DLD1 (cell line): ENCODE data around the gene SCFD2.
"Not testable (repeated sequence)": the region's sequence is repeated elsewhere in the genome, so short reads cannot be mapped to it uniquely, and the experiment has no call there.

Experiments used
- in situ Hi-C: cut with HindIII; loops from 2 replicates; pipeline ENCODE4 v1.10.0; 2017; ENCODE audit warnings: low sequenced_read_pairs

Gene SCFD2

DNA sequence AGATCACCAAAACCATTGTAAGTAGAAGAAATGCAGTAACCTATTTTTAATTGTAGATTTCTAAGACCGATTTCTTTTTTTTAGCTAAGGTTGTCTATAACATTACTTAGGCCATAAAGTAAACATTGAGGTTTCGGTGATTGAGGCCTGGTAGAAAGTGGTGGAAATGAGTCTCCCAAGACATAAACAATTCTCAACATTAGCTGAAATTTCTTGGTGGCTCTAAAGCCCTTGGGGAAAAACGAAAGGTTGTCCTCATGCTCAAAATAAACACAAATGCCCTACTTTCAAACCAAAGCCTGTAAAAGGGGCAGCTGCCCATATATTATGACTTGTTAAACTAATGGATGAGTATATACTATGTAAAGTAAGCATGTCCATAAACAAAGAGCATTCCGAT lies 98.8 kb downstream of the SCFD2 start:
- in situ Hi-C loops, result no loop called here

- in situ Hi-C loops, result not testable (repeated sequence)
Measured at GRCh38 chr4:53255986-53256385, 109.9 kb downstream of the SCFD2 start.

- in situ Hi-C loops, result no loop called here
Measured at GRCh38 chr4:53240573-53240972, 125.3 kb downstream of the SCFD2 start.

DNA sequence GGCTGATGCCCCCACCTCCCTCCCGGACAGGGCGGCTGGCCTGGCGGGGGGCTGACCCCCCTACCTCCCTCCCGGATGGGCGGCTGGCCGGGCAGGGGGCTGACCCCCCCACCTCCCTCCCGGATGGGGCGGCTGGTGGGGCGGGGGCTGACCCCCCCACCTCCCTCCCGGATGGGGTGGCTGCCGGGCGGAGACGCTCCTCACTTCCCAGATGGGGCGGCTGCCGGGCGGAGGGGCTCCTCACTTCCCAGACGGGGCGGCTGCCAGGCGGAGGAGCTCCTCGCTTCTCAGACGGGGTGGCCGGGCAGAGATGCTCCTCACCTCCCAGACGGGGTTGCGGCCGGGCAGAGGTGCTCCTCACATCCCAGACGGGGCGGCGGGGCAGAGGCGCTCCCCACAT lies 127.5 kb downstream of the SCFD2 start:
- in situ Hi-C loops, result not testable (repeated sequence)

GRCh38 chr4:53237811-53238210 lies 128.1 kb downstream of the SCFD2 start:
- in situ Hi-C loops, result not testable (repeated sequence)

DNA sequence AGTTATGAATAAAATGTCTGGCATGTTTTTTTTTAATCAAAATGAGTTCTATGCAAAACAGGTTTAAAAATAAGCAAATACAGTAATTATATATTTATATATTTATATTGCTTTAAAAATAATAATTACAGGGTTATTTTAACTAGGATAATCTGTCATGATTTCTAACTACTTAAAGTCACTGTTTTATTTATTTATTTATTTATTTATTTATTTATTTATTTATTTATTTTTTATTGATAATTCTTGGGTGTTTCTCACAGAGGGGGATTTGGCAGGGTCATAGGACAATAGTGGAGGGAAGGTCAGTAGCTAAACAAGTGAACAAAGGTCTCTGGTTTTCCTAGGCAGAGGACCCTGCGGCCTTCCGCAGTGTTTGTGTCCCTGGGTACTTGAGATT lies 129.2 kb downstream of the SCFD2 start:
- in situ Hi-C loops, result not testable (repeated sequence)

DNA sequence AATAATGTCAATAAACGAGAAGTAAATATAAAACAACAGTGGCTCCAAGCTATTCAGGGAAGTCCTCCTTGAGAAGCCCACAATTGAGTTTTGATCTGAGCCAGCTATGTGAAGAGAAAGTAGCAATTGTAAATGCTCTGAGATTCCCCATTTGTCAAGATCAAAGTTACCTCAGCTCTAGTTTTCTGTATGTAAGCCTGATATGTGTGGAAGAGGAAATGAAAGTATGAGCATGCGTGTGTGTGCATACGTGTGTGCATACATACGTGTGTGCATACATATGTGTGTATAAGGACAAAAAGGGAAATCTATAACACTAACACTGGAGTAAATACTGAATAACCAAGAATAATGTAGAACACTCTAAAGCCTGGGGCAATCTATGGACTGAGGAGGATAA lies 130.3 kb downstream of the SCFD2 start:
- in situ Hi-C loops, result no loop called here

GRCh38 chr4:53234669-53235068 lies 131.2 kb downstream of the SCFD2 start:
- in situ Hi-C loops, result no loop called here

DNA sequence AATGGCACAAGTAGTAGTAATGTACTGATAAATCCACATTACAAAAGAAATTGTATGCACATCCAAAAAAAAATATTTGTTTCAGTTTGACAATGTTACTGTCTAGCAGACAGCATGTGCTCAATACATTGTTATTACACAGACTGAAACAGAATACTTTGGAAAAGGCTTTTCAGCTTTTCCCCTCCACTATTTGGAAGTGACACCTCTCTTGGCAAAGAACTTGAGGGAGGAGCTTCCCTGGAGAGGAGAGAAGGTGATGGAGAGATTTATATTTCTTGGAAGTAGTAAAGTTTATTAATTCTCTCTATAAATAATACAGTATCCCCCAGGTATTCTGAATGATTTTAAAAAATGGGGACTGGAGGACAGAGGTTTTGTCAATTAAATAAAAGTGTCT lies 131.8 kb downstream of the SCFD2 start:
- in situ Hi-C loops, result no loop called here

DNA sequence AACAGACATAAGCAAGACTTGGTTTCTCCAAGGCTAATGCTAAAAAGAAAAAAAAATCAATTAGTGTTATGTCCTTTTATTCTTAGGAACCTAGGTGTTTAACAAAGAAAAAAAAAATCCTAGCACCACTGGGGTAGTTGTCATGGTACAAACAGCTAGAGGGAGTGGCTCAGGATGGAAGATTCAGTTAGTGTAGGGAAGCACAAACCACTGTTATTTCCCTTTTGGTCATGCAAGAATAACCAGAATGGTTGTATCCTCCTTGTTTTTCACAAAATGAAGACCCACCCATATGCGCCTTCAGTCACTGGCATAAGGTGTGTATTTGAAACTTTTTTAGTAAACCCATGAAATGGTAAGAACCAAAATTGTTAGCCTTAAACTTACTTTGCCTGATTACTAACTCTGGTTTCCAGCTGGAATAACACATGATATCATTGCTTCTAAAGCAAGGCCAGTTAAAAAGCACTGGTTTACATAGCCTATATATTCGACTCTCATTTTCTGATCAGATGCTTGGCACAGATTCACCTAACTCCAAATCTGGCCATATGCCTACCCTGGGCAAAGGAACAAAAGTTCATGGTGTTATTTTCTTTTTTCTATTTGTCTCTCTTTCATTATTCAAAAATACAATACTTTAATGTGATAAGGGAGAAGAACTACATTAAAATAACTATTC lies 132.6 kb downstream of the SCFD2 start:
- in situ Hi-C loops, result no loop called here

- in situ Hi-C loops, result no loop called here
Measured at GRCh38 chr4:53232371-53232770, 133.5 kb downstream of the SCFD2 start.

DNA sequence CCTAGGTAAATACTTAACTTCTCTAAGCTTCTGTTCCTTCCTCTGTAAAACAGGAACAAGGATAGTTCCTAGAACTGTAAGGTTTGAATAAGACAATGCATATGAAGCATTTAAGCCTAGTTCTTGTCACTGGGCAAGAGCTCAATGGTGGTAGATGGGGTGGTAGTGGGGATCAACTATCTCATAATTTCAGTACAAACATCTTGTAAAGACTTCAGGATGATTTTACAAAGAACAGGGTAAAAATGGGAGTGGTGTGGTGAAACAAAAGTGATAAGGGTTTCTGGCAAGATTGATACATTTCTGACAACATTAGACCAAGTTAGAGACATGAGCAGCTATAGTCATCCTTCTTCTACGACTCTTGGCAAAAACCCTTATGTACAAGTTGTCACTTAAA lies 137.8 kb downstream of the SCFD2 start:
- in situ Hi-C loops, result no loop called here

- in situ Hi-C loops, result no loop called here
Measured at GRCh38 chr4:53227451-53227850, 138.4 kb downstream of the SCFD2 start.

DNA sequence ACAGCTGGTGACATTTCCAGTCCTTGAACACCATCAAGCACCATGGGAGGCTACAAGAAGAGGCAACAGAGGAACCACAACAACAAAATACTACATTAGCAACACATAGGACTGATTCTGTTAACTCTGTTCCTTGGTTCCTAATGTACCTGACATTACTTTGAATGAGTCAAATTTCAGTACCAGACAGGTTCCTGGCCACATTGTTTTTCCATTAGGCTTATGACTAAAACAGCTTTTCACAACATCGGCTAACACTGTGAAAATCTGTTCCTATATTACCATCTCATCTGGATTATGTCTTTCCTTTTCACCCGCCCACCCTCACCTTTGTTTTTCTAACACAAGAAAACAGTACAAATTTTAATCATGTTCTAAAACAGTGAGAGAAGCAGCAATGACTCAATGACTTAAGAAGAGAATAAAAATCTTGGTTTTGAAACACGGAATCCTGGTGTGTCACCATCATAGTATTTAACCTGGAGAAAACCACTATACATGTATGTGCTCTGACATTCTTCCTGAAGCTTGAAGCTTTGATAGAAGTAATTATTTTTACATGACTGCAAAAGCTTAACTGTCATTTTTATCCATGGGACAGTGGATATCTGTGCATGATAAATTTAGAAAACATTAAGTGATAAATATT lies 143.9 kb downstream of the SCFD2 start:
- in situ Hi-C loops, result no loop called here

- in situ Hi-C loops, result not testable (repeated sequence)
Measured at GRCh38 chr4:53219148-53219547, 146.7 kb downstream of the SCFD2 start.

DNA sequence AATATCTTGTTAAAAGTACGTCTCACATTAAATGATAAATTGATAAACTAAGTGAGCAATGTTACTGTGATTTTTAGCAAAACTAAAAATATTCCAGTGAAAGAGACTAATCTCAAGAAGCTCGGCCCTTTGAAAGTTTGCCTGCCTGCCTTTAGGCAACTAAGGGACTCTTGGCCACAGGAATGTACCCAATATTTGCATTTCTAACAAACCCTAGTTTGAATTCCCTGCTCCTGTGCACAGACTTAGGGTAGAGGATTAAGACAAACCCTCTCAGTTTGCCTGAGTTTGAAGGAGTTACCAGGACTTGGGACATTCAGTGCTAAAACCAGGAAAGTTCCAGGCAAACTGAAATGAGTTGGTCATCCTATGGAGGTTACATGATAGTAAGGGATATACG lies 157.1 kb downstream of the SCFD2 start:
- in situ Hi-C loops, result no loop called here

GRCh38 chr4:53205970-53206369 lies 159.9 kb downstream of the SCFD2 start:
- in situ Hi-C loops, result no loop called here

DNA sequence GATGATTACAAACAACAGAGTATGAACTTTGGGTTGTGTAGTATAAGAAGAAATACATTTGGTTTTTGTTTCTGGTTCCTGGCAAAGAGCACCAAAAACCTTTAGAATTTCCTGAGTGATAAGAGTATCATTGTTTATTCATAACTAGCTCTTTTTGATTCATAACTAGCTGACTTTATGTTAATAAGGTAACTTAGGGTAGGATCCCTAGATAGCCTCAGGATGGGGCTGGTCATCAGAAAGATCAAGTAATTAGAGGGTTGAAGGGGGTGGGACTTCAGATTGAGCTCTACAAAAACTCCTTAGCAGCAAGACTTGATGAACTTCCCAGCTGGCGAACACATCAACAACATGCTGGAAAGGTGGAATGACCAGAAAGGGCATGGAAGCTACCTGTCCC lies 166.5 kb downstream of the SCFD2 start:
- in situ Hi-C loops, result no loop called here

GRCh38 chr4:53197772-53198142 lies 168.1 kb downstream of the SCFD2 start:
- in situ Hi-C loops, result no loop called here

- in situ Hi-C loops, result no loop called here
Measured at GRCh38 chr4:53196882-53197771, 168.7 kb downstream of the SCFD2 start.

GRCh38 chr4:53195815-53196661 lies 169.8 kb downstream of the SCFD2 start:
- in situ Hi-C loops, result no loop called here
